HFFc6 (cell line): ENCODE measurements around the gene SMIM1. TPM values are rescaled to one million over a fixed set of nuclear protein-coding genes. Genes with fewer than 3 reads are reported as not detected.

Source experiments
- DNase-seq: peaks from one replicate; pipeline ENCODE4 v3.0.0-alpha.2; 2018
- H3K27ac Mint-ChIP-seq: 2 replicates; pipeline ENCODE4 v1.8.0; 2020; ENCODE audit warnings: mild to moderate bottlenecking, mixed read lengths
- H3K27me3 Mint-ChIP-seq: 2 replicates; pipeline ENCODE4 v1.8.0; 2021; ENCODE audit warnings: mild to moderate bottlenecking, moderate library complexity, mixed read lengths; ENCODE audit not compliant: insufficient read depth
- H3K36me3 Mint-ChIP-seq: 2 replicates; pipeline ENCODE4 v1.8.0; 2021; ENCODE audit warnings: low read depth, mixed read lengths
- H3K4me1 Mint-ChIP-seq: 2 replicates; pipeline ENCODE4 v1.8.0; 2020; ENCODE audit warnings: low read depth, mixed read lengths
- H3K4me3 Mint-ChIP-seq: 2 replicates; pipeline ENCODE4 v1.8.0; 2020; ENCODE audit warnings: mild to moderate bottlenecking, moderate library complexity, mixed read lengths
- H3K9me3 Mint-ChIP-seq: 2 replicates; pipeline ENCODE4 v1.8.0; 2020; ENCODE audit warnings: mild to moderate bottlenecking, mixed read lengths
- CTCF ChIP-seq: fragments of 200-600 bp; sonication (generic); IDR thresholded peaks from 2 replicates; pipeline ENCODE4 v1.5.0; 2021; ENCODE audit warnings: antibody characterized with exemption, mild to moderate bottlenecking
- total RNA-seq, 6 experiments: library from RNA; stranded (reverse); fragmentation: NEBNext Ultra II Directional; extraction: Animal tissue kit (Norgen Biotek cat#: 25700); gene quantifications; 2 replicates in 1 of 6; 3 replicates in 5 of 6; pipeline ENCODE4 v1.2.3, GENCODE V29; 2021

SMIM1 gene
- total RNA-seq, 6 experiments from 2014 or later = 0.38 to 3.4 (median 1.6) TPM

GRCh38 chr1:3762873-3763228 is 9.7 kb upstream of the SMIM1 start:
- no peak overlapping the region for H3K27ac Mint-ChIP-seq
- H3K9me3 Mint-ChIP-seq = peaks cover 7% of the 10 kb centered on the region
- no peak overlapping the region for H3K4me3 Mint-ChIP-seq
- H3K4me1 Mint-ChIP-seq = no peaks in the 10 kb centered on the region; the same call in 1 of the 2 replicates
- TF ChIP-seq CTCF = no peak
- peaks cover 9% of the 10 kb centered on the region; the same call in 1 of the 2 replicates for H3K36me3 Mint-ChIP-seq
- DNase-seq = no peak
- H3K27me3 Mint-ChIP-seq = peaks cover 28% of the 10 kb centered on the region

GRCh38 chr1:3763351-3764125 is 9.0 kb upstream of the SMIM1 start:
- H3K27me3 Mint-ChIP-seq = peaks cover 27% of the 10 kb centered on the region

GRCh38 chr1:3767328-3767925 is 5.1 kb upstream of the SMIM1 start:
- no peak for TF ChIP-seq CTCF
- Mint-ChIP-seq H3K27me3 (peaks cover 43% of the 10 kb centered on the region), H3K9me3 (no peaks in the 10 kb centered on the region), H3K36me3 (no peaks in the 10 kb centered on the region), H3K4me3 (no peak overlapping the region), H3K27ac (no peak overlapping the region), H3K4me1 (no peaks in the 10 kb centered on the region)
- no peak for DNase-seq

More at GRCh38 chr1:3763351-3764125, 9.0 kb upstream of the SMIM1 start:
- H3K36me3 Mint-ChIP-seq = peaks cover 9% of the 10 kb centered on the region; the same call in 1 of the 2 replicates
- TF ChIP-seq CTCF = no peak
- H3K9me3 Mint-ChIP-seq = peaks cover 7% of the 10 kb centered on the region
- DNase-seq = no peak
- H3K4me1 Mint-ChIP-seq = no peaks in the 10 kb centered on the region; the same call in 1 of the 2 replicates
- no peak overlapping the region for H3K27ac Mint-ChIP-seq
- H3K4me3 Mint-ChIP-seq = no peak overlapping the region

- no peak for DNase-seq
- no peaks in the 10 kb centered on the region for H3K36me3 Mint-ChIP-seq
- H3K4me3 Mint-ChIP-seq = no peak overlapping the region
- no peaks in the 10 kb centered on the region for H3K4me1 Mint-ChIP-seq
- H3K27me3 Mint-ChIP-seq = peaks cover 39% of the 10 kb centered on the region
- H3K9me3 Mint-ChIP-seq = no peaks in the 10 kb centered on the region
- no peak overlapping the region for H3K27ac Mint-ChIP-seq
- TF ChIP-seq CTCF = no peak
These were observed 3.6 kb upstream of the SMIM1 start for GRCh38 chr1:3768811-3769390.

- Mint-ChIP-seq H3K27me3 (peaks cover 32% of the 10 kb centered on the region), H3K36me3 (no peaks in the 10 kb centered on the region), H3K4me3 (no peak overlapping the region), H3K9me3 (no peaks in the 10 kb centered on the region), H3K4me1 (peaks cover 4% of the 10 kb centered on the region; the same call in 1 of the 2 replicates), H3K27ac (no peak overlapping the region)
- DNase-seq = no peak
- TF ChIP-seq CTCF = no peak
These were observed 2.3 kb upstream of the SMIM1 start for GRCh38 chr1:3770047-3770765.
